H1 (cell line): Measurements from ENCODE around the gene SLC44A5. TPM values are rescaled to one million over a fixed set of nuclear protein-coding genes. Genes with fewer than 3 reads are reported as not detected.

Experiments
- CTCF ChIA-PET: fragments of 300-600 bp; sonication (Branson Sonifier 250); formaldehyde crosslinking; loops from one replicate; lab custom pipeline; 2021; ENCODE audit not compliant: partially characterized antibody; lab: Charles Lee
- POLR2A ChIA-PET: fragments of 300-600 bp; sonication (Branson Sonifier 250); formaldehyde crosslinking; loops from one replicate; lab custom pipeline; 2021; ENCODE audit warnings: inconsistent platforms; ENCODE audit not compliant: partially characterized antibody; lab: Charles Lee
- DNase-seq, 2 experiments: peaks; one replicate each; pipeline versions ENCODE4 v3.0.0 to v3.0.0-alpha.2; 2010 to 2022; ENCODE audit warnings: low spot score in 2 of 2, low read depth in 1 of 2, mixed read lengths in 1 of 2
- FAIRE-seq: peaks from 2 replicates; lab custom pipeline; 2011; peaks lifted over from hg19 to GRCh38; lab: Jason Lieb, UNC
- H2AFZ ChIP-seq: 2 replicates; pipeline ENCODE4 v1.8.1; 2012; ENCODE audit warnings: low read length, inconsistent platforms
- H2AK5ac ChIP-seq: 2 replicates; pipeline ENCODE4 v1.6.1; 2013; ENCODE audit warnings: low read depth, low read length
- H2BK120ac ChIP-seq: replicated peaks from 2 replicates; pipeline ENCODE3; 2013; ENCODE audit warnings: low read depth, low read length, inconsistent platforms
- H2BK12ac ChIP-seq: 2 replicates; pipeline ENCODE4 v1.6.1; 2013; ENCODE audit warnings: low read depth, low read length
- H2BK15ac ChIP-seq: 2 replicates; pipeline ENCODE4 v1.6.1; 2013; ENCODE audit warnings: low read length
- H2BK20ac ChIP-seq: 2 replicates; pipeline ENCODE4 v1.6.1; 2013; ENCODE audit warnings: low read length
- H2BK5ac ChIP-seq: 2 replicates; pipeline ENCODE4 v1.6.1; 2013; ENCODE audit warnings: low read depth, low read length
- H3K14ac ChIP-seq: 2 replicates; pipeline ENCODE4 v1.6.1; 2013; ENCODE audit warnings: inconsistent platforms; ENCODE audit not compliant: insufficient read length
- H3K18ac ChIP-seq: 2 replicates; pipeline ENCODE4 v1.6.1; 2013; ENCODE audit warnings: low read length; ENCODE audit errors: extremely low read depth
- H3K23ac ChIP-seq: 2 replicates; pipeline ENCODE4 v1.6.1; 2013; ENCODE audit warnings: inconsistent platforms; ENCODE audit not compliant: insufficient read length
- H3K23me2 ChIP-seq: 2 replicates; pipeline ENCODE4 v1.6.1; 2013; ENCODE audit warnings: low read depth, low read length
- H3K27ac ChIP-seq: 2 replicates; pipeline ENCODE4 v1.6.1; 2011; ENCODE audit warnings: low read depth, low read length, inconsistent platforms
- H3K27me3 ChIP-seq, 4 experiments: replicated peaks in 1 of 4; 1 replicate in 1 of 4; 2 replicates in 3 of 4; pipeline versions ENCODE4 v1.6.1 to v1.8.1; 2011 to 2013; ENCODE audit warnings: low read length in 3 of 4, mild to moderate bottlenecking in 3 of 4, inconsistent platforms in 2 of 4, mixed read lengths in 2 of 4, moderate library complexity in 1 of 4; ENCODE audit not compliant: control insufficient read depth in 3 of 4, insufficient read depth in 3 of 4; ENCODE audit errors: extremely low read depth in 1 of 4
- H3K36me3 ChIP-seq, 4 experiments: 2 replicates each; pipeline versions ENCODE4 v1.6.1 to v1.8.1; 2011 to 2013; ENCODE audit warnings: mild to moderate bottlenecking in 4 of 4, low read length in 3 of 4, moderate library complexity in 2 of 4, control low read depth in 1 of 4, inconsistent platforms in 1 of 4; ENCODE audit not compliant: insufficient read depth in 4 of 4, control insufficient read depth in 2 of 4
- H3K4ac ChIP-seq: replicated peaks from 2 replicates; pipeline ENCODE3; 2013; ENCODE audit warnings: low read length, low read depth, mixed read lengths, inconsistent platforms; ENCODE audit not compliant: insufficient read length
- H3K4me1 ChIP-seq, 4 experiments: replicated peaks in 1 of 4; 1 replicate in 1 of 4; 2 replicates in 3 of 4; pipeline versions ENCODE4 v1.6.1 to v1.8.1; 2011 to 2013; ENCODE audit warnings: low read length in 3 of 4, inconsistent platforms in 2 of 4, mixed read lengths in 1 of 4; ENCODE audit not compliant: insufficient read depth in 4 of 4, control insufficient read depth in 3 of 4
- H3K4me2 ChIP-seq, 2 experiments: 2 replicates each; pipeline versions ENCODE4 v1.6.1 to v1.8.1; 2011 to 2013; ENCODE audit warnings: low read depth in 2 of 2, low read length in 2 of 2, control low read depth in 1 of 2, inconsistent platforms in 1 of 2, mild to moderate bottlenecking in 1 of 2; ENCODE audit not compliant: insufficient read depth in 1 of 2
- H3K4me3 ChIP-seq, 4 experiments: fragments of 200-600, 300-600 bp in 1 of 4; sonication (generic), shearing (Covaris generic), sonication (Bioruptor Twin) in 1 of 4; 2 replicates each; pipeline versions ENCODE4 v1.5.1 to v1.8.1; 2011 to 2016; ENCODE audit warnings: low read length in 4 of 4, low read depth in 3 of 4, control low read depth in 2 of 4, inconsistent platforms in 2 of 4, mild to moderate bottlenecking in 2 of 4, mixed read lengths in 1 of 4, moderate library complexity in 1 of 4; ENCODE audit not compliant: insufficient read depth in 2 of 4; ENCODE audit errors: extremely low read depth in 1 of 4
- H3K56ac ChIP-seq: replicated peaks from 2 replicates; pipeline ENCODE3; 2013; ENCODE audit warnings: low read depth, mild to moderate bottlenecking, mixed read lengths, low read length, inconsistent platforms; ENCODE audit not compliant: insufficient read length
- H3K79me1 ChIP-seq: 2 replicates; pipeline ENCODE4 v1.6.1; 2013; ENCODE audit warnings: low read depth, low read length, control low read depth
- H3K79me2 ChIP-seq, 2 experiments: 2 replicates each; pipeline versions ENCODE4 v1.6.1 to v1.8.1; 2012 to 2013; ENCODE audit warnings: low read length in 2 of 2, mild to moderate bottlenecking in 2 of 2, inconsistent platforms in 1 of 2; ENCODE audit not compliant: insufficient read depth in 2 of 2, control insufficient read depth in 1 of 2
- H3K9ac ChIP-seq, 4 experiments: replicated peaks in 1 of 4; 1 replicate in 1 of 4; 2 replicates in 3 of 4; pipeline versions ENCODE4 v1.6.1 to v1.8.1; 2011 to 2013; ENCODE audit warnings: low read depth in 3 of 4, low read length in 3 of 4, control low read depth in 2 of 4, mild to moderate bottlenecking in 2 of 4, moderate library complexity in 2 of 4, inconsistent platforms in 1 of 4; ENCODE audit errors: extremely low read depth in 1 of 4
- H3K9me3 ChIP-seq, 2 experiments: 2 replicates each; pipeline versions ENCODE4 v1.6.1 to v1.8.1; 2012 to 2013; ENCODE audit warnings: mild to moderate bottlenecking in 2 of 2, moderate library complexity in 2 of 2, control low read depth in 1 of 2, inconsistent platforms in 1 of 2, low read depth in 1 of 2, low read length in 1 of 2, mixed read lengths in 1 of 2; ENCODE audit not compliant: insufficient read depth in 2 of 2
- H4K20me1 ChIP-seq, 2 experiments: replicated peaks in 1 of 2; 2 replicates each; pipeline versions ENCODE3 to v1.8.1; 2011 to 2013; ENCODE audit warnings: inconsistent platforms in 2 of 2, low read length in 2 of 2, mild to moderate bottlenecking in 1 of 2; ENCODE audit not compliant: insufficient read depth in 2 of 2, control insufficient read depth in 1 of 2
- H4K5ac ChIP-seq: 2 replicates; pipeline ENCODE4 v1.6.1; 2013; ENCODE audit warnings: low read length, low read depth, mixed read lengths, inconsistent platforms; ENCODE audit not compliant: insufficient read length
- H4K8ac ChIP-seq: 2 replicates; pipeline ENCODE4 v1.8.0; 2013; ENCODE audit warnings: mild to moderate bottlenecking, moderate library complexity, low read length, inconsistent platforms; ENCODE audit not compliant: insufficient read depth; ENCODE audit errors: extremely low read depth
- H4K91ac ChIP-seq: replicated peaks from 2 replicates; pipeline ENCODE3; 2013; ENCODE audit warnings: low read length, mixed read lengths, inconsistent platforms; ENCODE audit not compliant: insufficient read length
- ASH2L ChIP-seq: fragments of 200-600, 300-600 bp; sonication (generic); IDR thresholded peaks from one replicate; pipeline ENCODE4 v1.7.1; 2017; ENCODE audit warnings: low read length
- ATF2 ChIP-seq: IDR thresholded peaks from 2 replicates; pipeline ENCODE4 v1.6.1; 2012; ENCODE audit warnings: low read length, inconsistent platforms
- BACH1 ChIP-seq: IDR thresholded peaks from 2 replicates; pipeline ENCODE4 v1.6.1; 2012; ENCODE audit warnings: low read length, improper control_type of control experiment
- CBX5 ChIP-seq: fragments of 300-800, 300-1000 bp; sonication (generic); IDR thresholded peaks from 2 replicates; pipeline ENCODE4 v1.7.1; 2016; ENCODE audit warnings: antibody characterized with exemption, low read length, low read depth
- CTCF ChIP-seq, 3 experiments: IDR thresholded peaks; 1 replicate in 2 of 3; 2 replicates in 1 of 3; pipeline versions ENCODE4 v1.5.1 to v1.6.1; 2011; ENCODE audit warnings: low read length in 3 of 3, mild to moderate bottlenecking in 3 of 3, inconsistent platforms in 2 of 3, low read depth in 1 of 3, moderate library complexity in 1 of 3; ENCODE audit not compliant: insufficient read depth in 1 of 3; ENCODE audit errors: control extremely low read depth in 1 of 3
- GABPA ChIP-seq: IDR thresholded peaks from 2 replicates; pipeline ENCODE4 v1.6.1; 2011; ENCODE audit warnings: mild to moderate bottlenecking, low read length, moderate library complexity, borderline replicate concordance; ENCODE audit not compliant: insufficient read depth
- KDM1A ChIP-seq: fragments of 200-600, 300-600 bp; sonication (generic); IDR thresholded peaks from 2 replicates; pipeline ENCODE4 v1.7.1; 2016; ENCODE audit warnings: mild to moderate bottlenecking, low read length, borderline replicate concordance
- KDM4A ChIP-seq: IDR thresholded peaks from one replicate; pipeline ENCODE4 v1.7.1; 2012; ENCODE audit warnings: low read depth, mild to moderate bottlenecking, moderate library complexity, low read length, inconsistent platforms; ENCODE audit not compliant: severe bottlenecking
- POLR2A ChIP-seq, 2 experiments: IDR thresholded peaks; 1 replicate in 1 of 2; 2 replicates in 1 of 2; pipeline ENCODE4 v1.6.1; 2011; ENCODE audit warnings: low read depth in 2 of 2, low read length in 2 of 2, mild to moderate bottlenecking in 2 of 2; ENCODE audit errors: control extremely low read depth in 1 of 2
- RAD21 ChIP-seq, 2 experiments: IDR thresholded peaks in 1 of 2; conservative IDR thresholded peaks in 1 of 2; 2 replicates each; pipeline ENCODE4 v1.6.1; 2011; ENCODE audit warnings: low read depth in 2 of 2, low read length in 2 of 2, improper control_type of control experiment in 1 of 2, inconsistent platforms in 1 of 2, mild to moderate bottlenecking in 1 of 2, moderate library complexity in 1 of 2
- WGBS, 2 experiments: shearing (Covaris generic) in 1 of 2; methylation state at CpG; one replicate each; pipeline versions ENCODE4 v1.1.6 to v1.1.7; 2013 to 2015; ENCODE audit warnings: low lambda C conversion rate in 2 of 2, mixed read lengths in 2 of 2, inconsistent platforms in 1 of 2, low coverage in 1 of 2, missing lambda C conversion rate in 1 of 2; ENCODE audit not compliant: insufficient replicate concordance in 2 of 2, insufficient coverage in 1 of 2, insufficient read length in 1 of 2; ENCODE audit errors: extremely low coverage in 1 of 2, missing lambda C conversion rate in 1 of 2; 5-methylcytosine and 5-hydroxymethylcytosine counted together
- polyA plus RNA-seq, 7 experiments: library from polyadenylated mRNA; depleted of rRNA in 3 of 7; stranded (reverse) in 5 of 7; unstranded in 2 of 7; fragments of >200 nt in 5 of 7; fragments of 200-250 nt in 2 of 7; gene quantifications; 1 replicate in 5 of 7; 2 replicates in 1 of 7; 4 replicates in 1 of 7; pipeline versions ENCODE4 v1.2.1 to v1.2.3, GENCODE V29; 2011 to 2013; ENCODE audit warnings: missing spikeins in 2 of 7, mixed read lengths in 2 of 7
- total RNA-seq: library from RNA; stranded (reverse); fragmentation: NEBNext Ultra II Directional; extraction: Animal tissue kit (Norgen Biotek cat#: 25700); gene quantifications from 2 replicates; pipeline ENCODE4 v1.2.1, GENCODE V29; 2021

Gene SLC44A5
- total and polyA plus RNA-seq, 2 of the 8 experiments (the other 6 are each of a cell fraction or from before 2014, with no cell fraction given): 1.8 to 3.3 TPM

DNA sequence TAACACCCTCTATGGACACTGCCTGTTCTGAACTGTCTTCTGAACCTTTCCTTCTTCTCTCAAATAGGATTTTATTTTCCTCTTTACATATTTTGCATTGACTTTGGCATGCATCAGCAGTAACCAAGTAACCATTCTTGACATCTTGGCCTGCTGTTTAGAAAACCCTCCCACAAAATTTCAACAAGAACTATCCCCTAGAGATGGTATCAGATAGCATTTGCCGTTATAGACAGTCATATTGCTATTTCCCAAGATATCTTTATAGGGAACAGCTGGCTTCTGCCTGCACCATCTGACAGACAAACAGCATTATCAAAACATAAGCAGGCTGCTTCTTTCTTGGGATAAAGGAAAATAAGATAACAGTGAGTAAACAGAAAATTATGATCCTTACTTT, 422.0 kb downstream of the SLC44A5 start:
- H2BK12ac ChIP-seq: no peak overlapping the region
- H3K36me3 ChIP-seq: no peaks in the 10 kb centered on the region
- H3K23me2 ChIP-seq: no peaks in the 10 kb centered on the region
- H3K4me1 ChIP-seq: no peaks in the 10 kb centered on the region
- H4K8ac ChIP-seq: no peak overlapping the region
- H4K91ac ChIP-seq: no peak overlapping the region
- FAIRE-seq (no peak), DNase-seq (no peak)
- no peak overlapping the region for H3K23ac ChIP-seq
- H3K79me2 ChIP-seq: no peaks in the 10 kb centered on the region
- no peak overlapping the region for H3K56ac ChIP-seq
- no peak overlapping the region for H2BK15ac ChIP-seq
- no peak overlapping the region for H4K5ac ChIP-seq
- H3K18ac ChIP-seq: no peak overlapping the region
- H2AK5ac ChIP-seq: no peak overlapping the region
- no peak overlapping the region for H2BK20ac ChIP-seq
- no peak overlapping the region for H2BK5ac ChIP-seq
- ChIA-PET POLR2A (no interaction called here), CTCF (interaction anchor here (1.4 kb wide), 1 partner anchor 136 kb away, joined by 4 read pairs; no protein-coding TSS in a partner anchor)
- no peaks in the 10 kb centered on the region for H3K79me1 ChIP-seq
- H3K14ac ChIP-seq: no peak overlapping the region
- no peak overlapping the region for H3K4ac ChIP-seq
- no peaks in the 10 kb centered on the region for H4K20me1 ChIP-seq
- H2AFZ ChIP-seq: no peak overlapping the region
- H3K27me3 ChIP-seq: no peaks in the 10 kb centered on the region
- no peak overlapping the region for H3K27ac ChIP-seq
- no peak overlapping the region for H3K9ac ChIP-seq
- 90% methylated on average over 1 of the region's 1 CpG; no CpG with 5 or more reads in 1 of the 2 experiments for WGBS, 2 experiments
- H3K9me3 ChIP-seq: no peaks in the 10 kb centered on the region
- H2BK120ac ChIP-seq: no peak overlapping the region
- no peak overlapping the region for H3K4me2 ChIP-seq
- no peak overlapping the region for H3K4me3 ChIP-seq
- no peak for TF ChIP-seq KDM4A
- TF ChIP-seq KDM1A: no peak
- no peak for TF ChIP-seq CBX5
- TF ChIP-seq RAD21 (IDR thresholded peaks at IDR 0.05 in 1 of 2, conservative IDR thresholded peaks at IDR 0.05 in 1 of 2; ENCODE audit: low read depth in 2 of 2, low read length in 2 of 2): no peak
- TF ChIP-seq ATF2: no peak
- TF ChIP-seq BACH1: no peak
- TF ChIP-seq POLR2A (IDR thresholded peaks at IDR 0.05; ENCODE audit: control extremely low read depth in 1 of 2, low read depth in 2 of 2, low read length in 2 of 2): no peak
- no peak for TF ChIP-seq ASH2L
- TF ChIP-seq GABPA: no peak
- TF ChIP-seq CTCF (IDR thresholded peaks at IDR 0.05; ENCODE audit: control extremely low read depth in 1 of 3, insufficient read depth in 1 of 3, low read depth in 1 of 3, low read length in 3 of 3): no peak
